Esophagus squamous epithelium (tissue), 5 donors: ENCODE measurements around the gene XRN1. TPM values are rescaled to one million over a fixed set of nuclear protein-coding genes. Genes with fewer than 3 reads are reported as not detected.
"Not testable (repeated sequence)": the region's sequence is repeated elsewhere in the genome, so short reads cannot be mapped to it uniquely, and the experiment has no call there.

Experiments
- DNase-seq: peaks from one replicate; lab custom pipeline; 2025; lab: John Stamatoyannopoulos, UW
- H3K27ac ChIP-seq, 4 donors: fragments of 200-600 bp; sonication (generic); one replicate each; pipeline ENCODE4 v1.5.1; 2016 to 2019; ENCODE audit warnings: mild to moderate bottlenecking in 1 of 4
- H3K27me3 ChIP-seq, 4 donors: fragments of 200-600 bp; sonication (generic); 1 replicate in 3 of 4; 2 replicates in 1 of 4; pipeline versions ENCODE4 v1.5.1 to v1.6.0; 2017 to 2021; ENCODE audit warnings: antibody characterized with exemption in 1 of 4
- H3K36me3 ChIP-seq, 3 donors: fragments of 200-600 bp; sonication (generic); one replicate each; pipeline ENCODE4 v1.5.1; 2016 to 2019
- H3K4me1 ChIP-seq, 3 donors: fragments of 200-600 bp; sonication (generic); one replicate each; pipeline ENCODE4 v1.5.1; 2017 to 2019
- H3K4me3 ChIP-seq, 4 donors: fragments of 200-600 bp; sonication (generic); 1 replicate in 3 of 4; 2 replicates in 1 of 4; pipeline ENCODE4 v1.5.1; 2016 to 2019; ENCODE audit warnings: mild to moderate bottlenecking in 2 of 4, moderate library complexity in 1 of 4
- H3K9me3 ChIP-seq, 3 donors: fragments of 200-600 bp; sonication (generic); one replicate each; pipeline ENCODE4 v1.5.1; 2016 to 2019
- POLR2A ChIP-seq, 4 donors: fragments of 450-650 bp; IDR thresholded peaks; one replicate each; pipeline ENCODE4 v1.6.1; 2017; ENCODE audit warnings: antibody characterized with exemption in 4 of 4, mild to moderate bottlenecking in 4 of 4, moderate library complexity in 3 of 4
- WGBS, 2 donors: methylation state at CpG; one replicate each; pipeline ENCODE4 v1.1.5; 2018; 5-methylcytosine and 5-hydroxymethylcytosine counted together
- intact Hi-C: fragments of 100-400 bp; cut with DNase I; formaldehyde crosslinking; loops from one replicate; pipeline ENCODE4 v1.15.0; 2022
- total RNA-seq, 4 donors: library from RNA; depleted of rRNA; stranded (reverse); fragments of >200 nt; gene quantifications; one replicate each; pipeline ENCODE4 v1.1.0, GENCODE V29; 2016
- TF ChIP-seq, protein P1 (sequence below), 6 experiments: fragments of 450-650 bp in 4 of 6; fragments of 200-600 bp in 2 of 6; sonication (generic) in 2 of 6; IDR thresholded peaks; one replicate each; pipeline ENCODE4 v1.5.1; 2016 to 2019; ENCODE audit warnings: antibody characterized with exemption in 6 of 6, mild to moderate bottlenecking in 4 of 6, moderate library complexity in 4 of 6
- donor health status: DM: yes; HTN: yes; CAD: no.

XRN1 gene
- total RNA-seq, 4 donors from 2014 or later: 15.5 to 37.6 (median 23.1) TPM

- WGBS, 2 donors: 80 to 96% methylated on average over 3 of the region's 3 CpGs
- intact Hi-C loops: no loop called here
- H3K27ac ChIP-seq: no peak overlapping the region
- no peak overlapping the region for H3K4me3 ChIP-seq
- no peak for DNase-seq
- H3K9me3 ChIP-seq: no peaks in the 10 kb centered on the region
- no peaks in the 10 kb centered on the region for H3K4me1 ChIP-seq
- TF ChIP-seq, protein P1, sequence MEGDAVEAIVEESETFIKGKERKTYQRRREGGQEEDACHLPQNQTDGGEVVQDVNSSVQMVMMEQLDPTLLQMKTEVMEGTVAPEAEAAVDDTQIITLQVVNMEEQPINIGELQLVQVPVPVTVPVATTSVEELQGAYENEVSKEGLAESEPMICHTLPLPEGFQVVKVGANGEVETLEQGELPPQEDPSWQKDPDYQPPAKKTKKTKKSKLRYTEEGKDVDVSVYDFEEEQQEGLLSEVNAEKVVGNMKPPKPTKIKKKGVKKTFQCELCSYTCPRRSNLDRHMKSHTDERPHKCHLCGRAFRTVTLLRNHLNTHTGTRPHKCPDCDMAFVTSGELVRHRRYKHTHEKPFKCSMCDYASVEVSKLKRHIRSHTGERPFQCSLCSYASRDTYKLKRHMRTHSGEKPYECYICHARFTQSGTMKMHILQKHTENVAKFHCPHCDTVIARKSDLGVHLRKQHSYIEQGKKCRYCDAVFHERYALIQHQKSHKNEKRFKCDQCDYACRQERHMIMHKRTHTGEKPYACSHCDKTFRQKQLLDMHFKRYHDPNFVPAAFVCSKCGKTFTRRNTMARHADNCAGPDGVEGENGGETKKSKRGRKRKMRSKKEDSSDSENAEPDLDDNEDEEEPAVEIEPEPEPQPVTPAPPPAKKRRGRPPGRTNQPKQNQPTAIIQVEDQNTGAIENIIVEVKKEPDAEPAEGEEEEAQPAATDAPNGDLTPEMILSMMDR (IDR thresholded peaks at IDR 0.05): no peak
- no peak for TF ChIP-seq POLR2A (IDR thresholded peaks at IDR 0.05)
- H3K36me3 ChIP-seq: peaks cover 13 to 95% (median 17%) of the 10 kb centered on the region in 3 donors
- no peaks in the 10 kb centered on the region for H3K27me3 ChIP-seq
These were observed 91.0 kb downstream of the XRN1 start for GRCh38 chr3:142356818-142357217.

DNA sequence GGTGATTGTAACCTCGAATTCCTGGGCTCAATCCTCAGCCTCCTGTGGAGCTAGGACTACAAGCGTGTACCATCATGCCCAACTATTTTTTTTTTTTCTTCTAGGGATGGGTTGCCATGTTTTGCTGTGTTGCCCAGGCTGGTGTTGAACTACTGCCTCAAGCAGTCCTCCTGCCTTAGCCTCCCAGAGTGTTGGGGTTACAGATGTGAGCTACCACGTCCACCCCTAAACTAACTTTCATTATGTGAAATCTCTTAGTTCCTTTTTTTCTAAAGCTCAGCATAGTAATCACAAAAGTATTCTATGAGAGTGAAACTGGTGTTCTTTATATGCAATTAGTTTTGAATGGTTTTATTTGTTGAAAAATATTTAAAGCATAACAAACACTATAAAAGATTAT lies 92.1 kb downstream of the XRN1 start:
- peaks cover 13 to 95% (median 17%) of the 10 kb centered on the region in 3 donors for H3K36me3 ChIP-seq
- TF ChIP-seq, protein P1 (IDR thresholded peaks at IDR 0.05): no peak
- intact Hi-C loops: no loop called here
- 79 to 93% methylated on average over 3 of the region's 3 CpGs for WGBS, 2 donors
- no peak overlapping the region for H3K4me3 ChIP-seq
- no peak for DNase-seq
- no peaks in the 10 kb centered on the region for H3K9me3 ChIP-seq
- no peaks in the 10 kb centered on the region for H3K4me1 ChIP-seq
- H3K27me3 ChIP-seq: no peaks in the 10 kb centered on the region
- no peak overlapping the region for H3K27ac ChIP-seq

GRCh38 chr3:142354076-142354475 lies 93.8 kb downstream of the XRN1 start:
- no peak for DNase-seq
- WGBS, 2 donors: 94 to 95% methylated on average over 5 of the region's 5 CpGs
- H3K36me3 ChIP-seq: peaks cover 10 to 95% (median 17%) of the 10 kb centered on the region in 3 donors
- no peaks in the 10 kb centered on the region for H3K4me1 ChIP-seq
- H3K9me3 ChIP-seq: no peaks in the 10 kb centered on the region
- H3K27me3 ChIP-seq: no peaks in the 10 kb centered on the region
- H3K4me3 ChIP-seq: no peak overlapping the region
- no peak for TF ChIP-seq POLR2A (IDR thresholded peaks at IDR 0.05)
- TF ChIP-seq, protein P1 (IDR thresholded peaks at IDR 0.05): no peak
- no peak overlapping the region for H3K27ac ChIP-seq
- intact Hi-C loops: no loop called here

DNA sequence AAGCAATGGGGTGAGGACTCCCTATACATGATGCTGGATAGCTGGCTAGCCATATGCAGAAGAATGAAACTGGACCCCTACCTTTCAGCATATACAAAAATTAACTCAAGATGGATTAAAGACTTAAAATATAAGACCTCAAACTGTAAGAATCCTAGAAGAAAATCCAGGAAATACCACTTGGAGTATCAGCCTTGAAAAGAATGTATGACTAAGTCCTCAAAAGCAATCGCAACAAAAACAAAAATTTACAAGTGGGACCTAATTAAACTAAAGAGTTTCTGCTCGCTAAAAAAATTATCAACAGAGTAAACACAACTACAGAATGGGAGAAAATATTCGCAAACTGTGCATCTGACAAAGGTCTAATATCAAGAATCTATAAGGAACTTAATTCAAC lies 94.3 kb downstream of the XRN1 start:
- WGBS, 2 donors: 94 to 96% methylated on average over 3 of the region's 3 CpGs
- intact Hi-C loops: no loop called here
- Histone ChIP-seq H3K9me3 (no peaks in the 10 kb centered on the region), H3K4me3 (no peak overlapping the region), H3K27me3 (no peaks in the 10 kb centered on the region), H3K27ac (no peak overlapping the region), H3K36me3 (peaks cover 8 to 95% (median 17%) of the 10 kb centered on the region in 3 donors), H3K4me1 (no peaks in the 10 kb centered on the region)
- DNase-seq: no peak
- no peak for TF ChIP-seq POLR2A (IDR thresholded peaks at IDR 0.05)
- TF ChIP-seq, protein P1 (IDR thresholded peaks at IDR 0.05): no peak

- peaks cover 8 to 93% (median 16%) of the 10 kb centered on the region in 3 donors for H3K36me3 ChIP-seq
- H3K27ac ChIP-seq, DNase-seq, H3K27me3 ChIP-seq, intact Hi-C loops, H3K4me3 ChIP-seq, H3K4me1 ChIP-seq, H3K9me3 ChIP-seq: not testable (repeated sequence)
- WGBS, 2 donors: 93 to 97% methylated on average over 3 of the region's 3 CpGs
These were observed 95.1 kb downstream of the XRN1 start for GRCh38 chr3:142352698-142353097.

DNA sequence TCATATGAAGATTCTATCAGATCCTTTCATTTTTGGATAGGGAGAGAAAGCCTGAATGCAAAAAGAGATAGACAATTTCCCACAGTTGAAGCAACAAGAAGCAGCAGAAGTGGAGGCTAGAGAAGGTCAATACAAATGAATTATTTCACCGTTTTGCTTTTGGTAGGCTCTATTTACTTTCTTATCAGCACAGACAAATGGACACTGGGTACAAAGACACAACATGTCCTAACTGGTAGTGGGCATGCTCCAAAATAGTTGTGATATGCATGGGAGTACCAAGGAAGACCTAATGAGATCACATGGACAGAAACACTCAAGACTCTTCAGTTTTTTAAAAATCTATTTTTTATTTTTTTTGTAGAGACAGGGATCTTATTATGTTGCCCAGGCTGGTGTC lies 99.4 kb downstream of the XRN1 start:
- DNase-seq: no peak
- TF ChIP-seq POLR2A (IDR thresholded peaks at IDR 0.05): no peak
- TF ChIP-seq, protein P1 (IDR thresholded peaks at IDR 0.05): no peak

More for the DNA sequence above, 99.4 kb downstream of the XRN1 start:
- H3K36me3 ChIP-seq: peaks cover 0 to 89% (median 4%) of the 10 kb centered on the region in 3 donors
- WGBS, 2 donors: 44 to 52% methylated on average over 1 of the region's 1 CpG
- H3K9me3 ChIP-seq: no peaks in the 10 kb centered on the region
- intact Hi-C loops: no loop called here
- H3K27me3 ChIP-seq: no peaks in the 10 kb centered on the region
- H3K27ac ChIP-seq: no peak overlapping the region
- H3K4me1 ChIP-seq: no peaks in the 10 kb centered on the region
- H3K4me3 ChIP-seq: no peak overlapping the region
